Activated CD8-positive, alpha-beta memory T cell treated with anti-CD3 and anti-CD28 coated beads, Interleukin-2, amount 50 U/mL, for 24 hours (primary cell): ENCODE data around the gene CHERP.
"Not testable (repeated sequence)": the region's sequence is repeated elsewhere in the genome, so short reads cannot be mapped to it uniquely, and the experiment has no call there.

Experiments used
- DNase-seq: peaks from one replicate; pipeline ENCODE4 v3.0.0-alpha.2; 2020; ENCODE audit errors: extremely low read depth

CHERP gene

GRCh38 chr19:16476401-16476800, 65.8 kb downstream of the CHERP start:
- no peak for DNase-seq

GRCh38 chr19:16473875-16474392, 68.3 kb downstream of the CHERP start:
- DNase-seq, result no peak

GRCh38 chr19:16472992-16473391, 69.2 kb downstream of the CHERP start:
- no peak for DNase-seq

GRCh38 chr19:16472559-16472899, 69.7 kb downstream of the CHERP start:
- DNase-seq, result not testable (repeated sequence)

DNA sequence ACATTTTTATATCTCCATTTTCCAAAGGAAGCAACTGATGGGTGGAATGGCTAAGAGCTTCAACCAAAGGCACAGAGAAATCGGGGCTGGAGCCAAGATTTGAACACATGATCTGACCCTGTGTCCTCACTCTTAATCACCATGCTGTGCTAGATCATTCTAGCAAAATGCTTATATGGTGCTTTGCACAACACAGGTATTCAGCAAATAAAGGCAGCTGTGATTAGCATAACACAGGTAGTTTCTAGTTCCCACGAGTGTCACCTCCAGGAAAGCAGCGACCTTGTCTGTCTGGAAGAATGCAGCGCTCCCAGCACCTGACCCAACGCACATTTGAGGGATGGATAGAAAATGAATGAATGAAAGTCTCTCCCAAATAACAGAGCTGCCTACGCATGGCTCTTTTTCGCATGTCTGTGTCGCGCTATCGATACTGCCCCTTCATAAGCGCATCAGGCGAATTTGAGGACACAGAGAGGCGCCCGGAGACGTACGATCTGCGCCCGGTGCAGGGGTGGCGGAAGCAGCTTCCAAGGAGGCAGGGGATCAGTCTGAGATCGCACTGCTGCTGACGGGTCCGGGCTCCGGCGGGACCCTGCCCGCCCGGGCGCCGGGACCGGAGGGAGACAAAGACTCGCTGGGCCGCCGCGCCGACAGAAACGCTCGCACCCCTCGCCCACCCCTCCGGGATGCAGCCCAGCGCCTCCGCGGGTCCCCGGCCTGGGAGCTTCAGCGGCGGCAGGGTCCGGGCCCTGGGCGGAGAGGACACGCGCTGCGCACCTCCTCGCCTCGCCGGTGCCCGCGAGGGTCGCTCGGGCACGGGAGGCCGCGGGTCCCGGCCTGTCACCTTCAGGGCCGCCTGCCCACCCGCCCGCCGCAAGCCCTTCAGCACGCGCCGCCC, 71.1 kb downstream of the CHERP start:
- DNase-seq, result no peak

DNA sequence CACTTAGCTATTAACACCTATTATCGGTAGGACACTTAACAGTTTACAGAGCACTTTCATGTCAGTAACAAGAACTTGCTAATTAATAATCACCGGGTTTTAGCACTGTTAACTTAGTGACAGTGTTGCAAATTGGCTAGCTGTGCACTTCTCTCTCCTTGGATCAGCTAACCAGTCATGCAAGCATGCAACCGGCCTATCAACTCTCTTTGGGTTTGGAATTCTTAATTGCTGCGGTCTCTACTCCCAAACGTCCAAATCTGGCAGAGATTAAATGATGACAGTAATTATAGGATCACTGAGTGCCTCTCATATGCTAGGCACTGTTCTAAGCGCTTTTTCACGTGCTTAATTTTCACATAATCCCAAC, 71.7 kb downstream of the CHERP start:
- no peak for DNase-seq
